ENCODE results near the gene GNPTG. TPM values are rescaled to one million over a fixed set of nuclear protein-coding genes. Genes with fewer than 3 reads are reported as not detected.
A peak's percentile ranks its signal among the peaks of the same experiment; 100 is the strongest.

The GNPTG gene
- total RNA-seq, 1 donor from 2014 or later = 59.9 TPM

- DNase-seq (ENCODE audit: low spot score) = no peak
These were observed 17.7 kb upstream of the GNPTG start for GRCh38 chr16:1333854-1334700.

DNA sequence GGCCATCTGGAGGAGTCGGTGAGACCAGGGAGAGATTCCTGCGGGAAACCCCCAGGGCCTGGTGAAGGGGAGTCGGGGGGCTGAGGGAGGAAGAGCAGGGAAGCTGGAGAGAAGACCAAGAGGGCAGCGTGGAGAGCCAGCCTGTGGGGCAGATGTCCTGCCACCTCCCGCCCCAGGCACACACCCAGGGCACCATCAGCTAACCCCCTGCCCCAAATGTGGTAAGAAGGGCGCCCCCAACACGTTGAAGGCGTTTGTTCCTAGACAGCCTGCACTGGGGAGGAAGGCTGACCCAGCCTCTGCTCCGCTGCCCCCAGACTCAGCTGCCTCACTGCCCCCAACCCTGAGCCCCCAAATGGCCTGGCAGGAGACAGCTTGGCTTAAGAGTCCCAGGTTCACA is 17.0 kb upstream of the GNPTG start:
- DNase-seq (ENCODE audit: low spot score) = no peak

- no peak for DNase-seq (ENCODE audit: low spot score)
These were observed 16.3 kb upstream of the GNPTG start for GRCh38 chr16:1335211-1335971.

DNA sequence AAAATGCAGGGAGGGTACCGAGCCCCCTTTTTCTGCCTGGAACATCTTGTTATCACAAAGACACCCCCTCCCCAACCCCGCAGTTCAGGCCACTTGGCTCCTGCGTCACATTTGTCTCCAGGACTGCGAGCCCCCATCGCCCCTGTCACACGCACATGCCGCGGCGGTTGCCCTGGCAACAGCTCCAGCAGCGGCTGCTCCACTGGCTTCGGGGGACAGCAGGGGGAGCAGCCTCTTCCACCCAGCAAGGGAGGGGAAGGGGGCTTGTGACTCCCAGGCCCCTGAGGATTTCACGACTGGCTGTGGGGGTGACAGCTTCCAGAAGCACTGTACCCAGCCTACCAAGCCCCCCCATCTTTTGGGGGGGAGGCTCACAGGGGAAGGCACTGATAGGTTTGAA is 15.7 kb upstream of the GNPTG start:
- DNase-seq (ENCODE audit: low spot score) = no peak

DNA sequence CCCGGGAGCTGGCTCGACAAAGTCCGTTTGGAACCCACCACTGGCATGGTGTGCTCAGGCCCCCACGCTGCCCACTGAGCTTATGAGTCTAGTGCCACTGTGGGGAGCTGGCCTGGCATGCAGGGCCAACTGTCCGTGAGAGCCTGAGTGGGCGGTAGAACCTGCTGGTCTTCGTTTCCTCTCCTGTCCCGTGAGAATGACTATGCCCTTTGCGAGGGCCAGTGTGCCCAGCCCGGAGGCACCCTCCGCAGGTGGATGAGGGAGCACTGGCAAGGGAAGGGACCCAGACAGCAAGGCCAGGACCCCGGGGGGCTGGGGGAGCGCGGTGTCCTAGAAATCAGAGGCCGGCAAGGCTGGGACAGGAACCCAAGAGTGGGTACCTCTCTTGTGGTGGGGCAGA is 15.1 kb upstream of the GNPTG start:
- DNase-seq (ENCODE audit: low spot score) = no peak

DNA sequence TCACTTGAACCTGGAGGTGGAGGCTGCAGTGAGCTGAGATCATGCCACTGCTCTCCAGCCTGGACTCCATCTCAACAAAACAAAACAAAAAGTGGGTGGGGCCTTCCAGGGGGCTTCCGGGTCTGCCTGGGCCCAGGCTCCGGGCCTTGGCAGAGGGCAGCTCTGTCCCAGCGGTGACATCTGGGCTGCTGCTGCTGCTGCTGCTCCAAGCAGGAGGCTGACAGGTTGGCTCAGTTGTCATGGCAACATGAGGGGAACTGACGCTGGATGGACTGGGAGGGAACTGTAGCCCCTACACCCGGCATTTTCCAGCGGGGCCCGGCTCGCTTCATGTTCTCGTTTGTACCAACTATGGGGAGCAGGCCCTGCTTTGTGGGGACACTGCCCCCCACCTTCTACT is 14.2 kb upstream of the GNPTG start:
- DNase-seq (ENCODE audit: low spot score) = no peak

GRCh38 chr16:1338119-1338730 is 13.5 kb upstream of the GNPTG start:
- DNase-seq (ENCODE audit: low spot score) = no peak

DNA sequence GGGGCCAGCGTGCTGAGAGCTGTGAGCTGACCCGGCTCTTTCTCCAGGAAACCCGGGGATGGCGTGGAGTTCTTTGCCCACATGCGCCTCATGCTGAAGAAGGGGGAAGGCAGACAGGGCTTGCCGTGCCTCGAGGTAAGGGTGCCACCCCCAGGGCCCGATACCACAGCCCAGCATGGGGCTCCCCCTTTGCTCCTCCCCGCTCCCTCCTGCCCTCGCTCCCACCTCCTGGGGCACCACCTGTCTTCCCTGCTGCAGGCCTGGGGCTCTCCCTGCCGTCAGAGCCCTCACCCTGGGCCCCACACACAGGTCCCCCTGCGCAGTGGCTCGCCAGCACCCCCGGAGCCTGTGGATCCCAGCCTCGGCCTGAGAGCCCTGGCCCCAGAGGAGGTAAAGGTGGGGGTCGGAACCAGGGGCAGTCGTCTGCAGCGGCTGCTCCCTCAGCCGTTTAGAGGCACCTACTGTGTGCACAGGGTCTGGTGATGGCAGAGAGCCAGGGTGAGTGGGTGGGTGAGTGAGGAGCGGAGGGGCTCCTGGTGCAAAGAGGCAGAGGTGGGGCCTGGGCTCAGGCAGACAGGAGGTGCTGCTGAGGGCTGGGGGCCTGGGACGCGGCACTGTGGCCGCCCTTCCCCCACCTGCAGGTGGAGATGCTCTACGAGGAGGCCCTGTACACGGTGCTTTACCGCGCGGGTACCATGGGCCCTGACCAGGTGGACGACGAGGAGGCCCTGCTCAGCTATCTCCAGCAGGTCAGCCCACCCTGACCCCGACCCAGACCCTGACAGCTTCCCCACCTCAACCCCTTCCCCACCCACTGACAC is 12.7 kb upstream of the GNPTG start:
- no peak for DNase-seq (ENCODE audit: low spot score)

DNA sequence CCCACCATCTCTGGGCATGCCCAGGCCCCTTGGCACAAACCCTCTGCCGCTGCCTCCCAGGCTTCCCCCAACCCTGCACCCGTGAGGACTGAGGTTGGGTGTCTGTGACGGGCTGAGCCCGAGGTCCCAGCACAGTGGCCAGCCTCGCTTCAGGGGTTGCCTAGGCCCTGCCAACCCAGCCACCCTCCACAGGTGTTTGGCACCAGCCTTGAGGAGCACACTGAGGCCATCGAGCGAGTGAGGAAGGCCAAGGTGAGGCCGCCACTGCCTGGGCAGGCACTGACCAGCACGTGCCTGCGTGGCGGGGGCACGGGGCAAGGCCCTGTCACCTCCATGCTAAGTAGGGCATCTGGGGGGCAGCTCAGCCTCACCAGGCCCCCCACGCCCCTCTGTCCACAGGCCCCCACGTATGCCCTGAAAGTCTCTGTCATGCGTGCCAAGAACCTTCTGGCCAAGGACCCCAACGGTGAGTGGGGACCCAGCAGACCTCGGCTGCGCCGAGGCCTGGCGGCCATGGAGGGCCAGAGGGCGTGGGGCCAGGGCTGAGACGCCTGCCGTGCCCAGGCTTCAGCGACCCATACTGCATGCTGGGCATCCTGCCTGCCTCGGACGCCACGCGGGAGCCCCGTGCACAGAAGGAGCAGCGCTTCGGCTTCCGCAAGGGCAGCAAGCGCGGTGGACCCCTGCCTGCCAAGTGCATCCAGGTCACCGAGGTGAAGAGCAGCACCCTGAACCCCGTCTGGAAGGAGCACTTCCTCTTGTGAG is 10.8 kb upstream of the GNPTG start:
- no peak for DNase-seq (ENCODE audit: low spot score)

DNA sequence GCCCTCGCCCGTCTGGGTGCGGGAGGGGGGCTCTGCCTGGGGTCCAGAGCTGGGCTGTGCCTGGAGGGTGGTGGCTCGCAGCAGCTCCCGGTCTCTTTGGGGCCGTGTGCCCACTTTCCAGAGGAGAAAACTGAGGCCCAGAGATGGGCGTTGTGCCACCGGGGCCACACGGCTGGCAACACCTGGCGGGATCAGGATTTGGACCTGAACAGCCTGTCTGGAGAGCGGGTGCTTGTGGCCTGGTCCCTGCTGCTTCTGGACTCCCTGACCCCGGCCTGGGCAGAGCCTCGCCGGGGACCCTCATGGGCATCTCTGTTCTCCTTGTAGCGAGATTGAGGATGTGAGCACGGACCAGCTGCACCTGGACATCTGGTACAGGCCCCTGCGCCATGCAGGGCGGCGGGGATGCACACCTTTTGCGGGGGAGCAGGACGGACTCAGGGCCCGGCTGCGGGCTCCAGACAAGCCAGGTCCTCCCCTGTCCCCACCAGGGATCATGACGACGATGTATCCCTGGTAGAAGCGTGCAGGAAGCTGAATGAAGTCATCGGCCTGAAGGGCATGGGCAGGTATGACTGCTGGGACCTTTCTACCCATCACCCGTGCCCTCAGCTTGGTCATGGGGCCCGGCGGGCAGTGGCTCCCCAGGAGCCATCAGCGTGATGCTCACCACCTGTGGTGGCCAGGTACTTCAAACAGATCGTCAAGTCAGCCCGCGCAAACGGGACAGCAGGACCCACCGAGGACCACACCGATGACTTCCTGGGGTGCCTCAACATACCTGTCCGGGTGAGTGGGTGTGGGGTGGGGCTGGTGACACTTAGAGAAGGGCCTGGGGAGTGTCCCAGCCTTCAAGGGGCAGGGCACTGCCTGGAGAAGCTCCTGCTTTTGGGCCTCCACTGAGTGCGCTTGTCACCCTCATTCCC is 10.0 kb upstream of the GNPTG start:
- no peak for DNase-seq (ENCODE audit: low spot score)

DNA sequence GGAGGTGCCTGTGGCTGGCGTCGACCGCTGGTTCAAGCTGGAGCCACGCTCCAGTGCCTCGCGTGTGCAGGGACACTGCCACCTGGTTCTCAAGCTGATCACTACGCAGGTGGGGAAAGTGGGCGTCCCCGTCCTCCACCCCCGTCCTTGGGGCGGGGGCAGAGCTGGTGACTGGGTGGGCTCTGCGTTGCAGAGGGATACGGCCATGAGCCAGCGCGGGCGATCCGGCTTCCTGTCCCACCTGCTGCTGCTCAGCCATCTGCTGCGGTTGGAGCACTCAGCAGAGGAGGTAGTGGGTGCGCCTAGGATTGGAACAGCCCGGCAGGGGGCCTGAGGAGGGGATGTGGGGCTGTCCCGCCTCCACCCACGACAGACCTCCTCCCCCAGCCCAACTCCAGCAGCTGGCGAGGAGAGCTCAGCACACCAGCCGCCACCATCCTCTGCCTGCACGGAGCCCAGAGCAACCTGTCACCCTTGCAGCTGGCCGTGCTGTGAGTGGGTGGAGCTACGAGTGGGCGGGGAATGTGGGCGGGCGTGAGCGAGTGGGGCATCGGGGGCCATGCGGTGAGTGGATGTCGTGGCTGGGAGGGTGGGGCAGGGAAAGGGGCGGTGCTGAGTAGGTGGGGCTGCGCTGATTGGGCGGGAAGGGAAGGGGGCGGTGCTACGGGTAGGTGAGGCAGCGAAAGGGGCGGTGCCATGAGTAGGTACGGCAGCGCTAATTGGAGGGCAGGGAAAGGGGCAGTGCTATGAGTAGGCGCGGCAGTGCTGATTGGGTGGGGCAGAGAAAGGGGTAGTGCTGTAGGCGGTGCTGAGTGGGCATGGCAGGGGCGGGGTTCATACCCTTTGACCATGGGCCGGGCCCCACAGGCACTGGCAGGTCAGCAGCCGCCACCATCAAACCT is 9.0 kb upstream of the GNPTG start:
- peak; percentile 83 for DNase-seq (ENCODE audit: low spot score)

DNA sequence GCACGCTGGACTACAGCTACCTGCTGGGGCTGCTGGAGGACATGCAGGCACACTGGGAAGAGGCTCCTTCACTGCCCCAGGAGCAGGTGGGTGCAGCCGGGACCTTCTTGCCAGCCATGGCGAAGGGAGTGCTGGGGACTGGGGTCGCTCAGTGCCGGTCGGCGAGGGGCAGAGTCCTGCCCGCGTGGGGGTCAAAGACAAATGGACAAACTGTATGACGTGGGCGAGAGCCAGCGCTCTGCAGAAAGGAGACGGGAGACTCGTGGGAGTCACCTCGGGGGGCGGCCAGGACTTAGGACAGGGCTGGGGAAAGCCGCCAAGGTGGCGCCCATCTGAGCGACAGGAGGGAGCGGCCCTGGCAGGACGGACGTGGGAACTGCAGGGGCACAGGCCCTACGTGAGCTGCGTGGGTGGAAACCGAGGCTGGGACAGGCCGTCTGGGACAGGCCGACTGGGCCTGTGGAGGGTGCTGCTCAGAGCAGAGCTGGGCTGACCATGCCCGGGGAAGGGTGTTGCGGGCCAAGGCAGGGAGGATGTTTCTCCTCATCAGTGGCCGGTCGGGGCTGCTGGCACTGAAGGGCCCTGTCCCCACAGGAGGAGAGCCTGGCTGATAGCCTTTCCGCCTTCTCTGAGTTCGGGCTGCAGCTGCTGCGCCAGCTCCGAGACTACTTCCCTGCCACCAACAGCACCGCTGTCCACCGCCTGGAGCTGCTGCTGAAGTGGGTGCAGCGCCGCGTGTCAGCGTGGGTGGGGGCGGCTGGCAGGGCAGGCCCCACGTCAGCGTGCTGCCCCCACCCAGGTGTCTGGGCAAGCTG is 8.1 kb upstream of the GNPTG start:
- DNase-seq (ENCODE audit: low spot score) = no peak

GRCh38 chr16:1344499-1344898 is 7.2 kb upstream of the GNPTG start:
- no peak for DNase-seq (ENCODE audit: low spot score)

- DNase-seq (ENCODE audit: low spot score) = no peak
These were observed 6.6 kb upstream of the GNPTG start for GRCh38 chr16:1345087-1345486.

DNA sequence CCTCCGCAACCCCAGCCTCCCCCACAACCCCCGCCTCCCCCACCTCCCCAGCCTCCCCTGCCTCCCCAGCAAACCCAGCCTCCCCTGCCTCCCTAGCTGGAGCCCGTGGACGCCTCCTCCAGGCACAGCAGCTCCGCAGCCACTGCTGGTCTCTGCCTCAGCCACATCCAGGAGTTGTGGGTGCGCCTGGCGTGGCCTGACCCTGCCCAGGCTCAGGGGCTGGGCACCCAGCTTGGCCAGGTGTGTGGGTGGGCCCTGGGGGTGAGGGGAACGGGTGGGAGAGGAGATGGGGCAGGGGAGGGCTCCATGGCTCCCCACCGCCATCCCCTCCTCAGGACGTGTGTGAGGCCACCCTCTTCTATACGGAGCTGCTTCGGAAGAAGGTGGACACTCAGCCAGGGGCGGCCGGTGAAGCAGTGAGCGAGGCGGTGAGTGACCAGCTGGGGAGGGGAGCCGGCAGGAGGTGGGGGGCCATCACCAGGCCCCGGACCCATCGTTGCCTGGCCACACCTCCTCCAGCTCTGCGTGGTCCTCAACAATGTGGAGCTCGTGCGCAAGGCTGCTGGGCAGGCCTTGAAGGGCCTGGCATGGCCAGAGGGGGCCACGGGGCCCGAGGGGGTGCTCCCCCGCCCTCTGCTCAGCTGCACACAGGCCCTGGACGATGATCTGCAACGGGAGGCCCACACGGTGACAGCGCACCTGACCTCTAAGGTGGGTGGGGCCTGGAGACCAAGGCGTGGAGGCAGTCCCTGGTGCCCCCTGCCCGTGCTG is 5.9 kb upstream of the GNPTG start:
- no peak for DNase-seq (ENCODE audit: low spot score)

DNA sequence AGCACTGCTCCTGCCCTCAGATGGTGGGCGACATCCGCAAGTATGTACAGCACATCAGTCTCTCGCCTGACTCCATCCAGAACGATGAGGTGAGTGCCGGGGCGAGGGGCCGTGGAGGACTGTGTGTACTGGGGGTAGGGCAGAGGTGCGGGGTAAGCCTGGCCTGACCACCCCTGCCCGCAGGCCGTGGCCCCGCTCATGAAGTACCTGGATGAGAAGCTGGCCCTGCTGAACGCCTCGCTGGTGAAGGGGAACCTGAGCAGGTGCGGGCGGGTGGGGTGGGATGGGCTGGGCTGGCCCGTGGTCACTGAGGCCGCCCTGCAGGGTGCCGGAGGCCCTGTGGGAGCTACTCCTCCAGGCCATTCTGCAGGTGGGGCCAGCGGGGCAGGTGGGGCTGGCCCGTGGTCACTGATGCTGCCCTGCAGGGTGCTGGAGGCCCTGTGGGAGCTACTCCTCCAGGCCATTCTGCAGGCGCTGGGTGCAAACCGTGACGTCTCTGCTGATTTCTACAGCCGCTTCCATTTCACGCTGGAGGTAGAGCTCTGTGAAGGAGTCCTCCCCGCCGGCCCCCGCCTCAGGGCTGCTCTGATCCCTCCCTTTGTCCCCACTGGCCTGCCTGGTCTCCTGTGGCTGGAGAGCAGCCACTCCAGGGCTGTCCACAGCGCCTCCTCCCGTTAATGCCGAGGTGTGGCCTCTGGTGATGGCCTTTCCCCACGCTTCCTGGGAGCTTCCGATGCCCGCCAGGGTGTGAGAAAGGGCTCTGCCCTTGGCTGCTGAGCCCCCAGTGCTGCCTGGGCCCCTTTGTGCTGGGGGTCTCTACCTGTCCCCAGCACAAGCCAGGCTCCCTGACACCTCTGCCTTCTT is 5.1 kb upstream of the GNPTG start:
- DNase-seq (ENCODE audit: low spot score) = no peak
